ENCODE results near the gene LIPF. TPM values are rescaled to one million over a fixed set of nuclear protein-coding genes. Genes with fewer than 3 reads are reported as not detected.
A peak's percentile ranks its signal among the peaks of the same experiment; 100 is the strongest.
"Not testable (repeated sequence)": the region's sequence is repeated elsewhere in the genome, so short reads cannot be mapped to it uniquely, and the experiment has no call there.

LIPF gene, protein sequence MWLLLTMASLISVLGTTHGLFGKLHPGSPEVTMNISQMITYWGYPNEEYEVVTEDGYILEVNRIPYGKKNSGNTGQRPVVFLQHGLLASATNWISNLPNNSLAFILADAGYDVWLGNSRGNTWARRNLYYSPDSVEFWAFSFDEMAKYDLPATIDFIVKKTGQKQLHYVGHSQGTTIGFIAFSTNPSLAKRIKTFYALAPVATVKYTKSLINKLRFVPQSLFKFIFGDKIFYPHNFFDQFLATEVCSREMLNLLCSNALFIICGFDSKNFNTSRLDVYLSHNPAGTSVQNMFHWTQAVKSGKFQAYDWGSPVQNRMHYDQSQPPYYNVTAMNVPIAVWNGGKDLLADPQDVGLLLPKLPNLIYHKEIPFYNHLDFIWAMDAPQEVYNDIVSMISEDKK
- not detected in 2 replicates for total RNA-seq (2014; rRNA removed; shearing (Covaris generic))

- DNase-seq (ENCODE audit: low read depth) = no peak
Measured at GRCh38 chr10:88664142-88664541, at the start of gene LIPF. TSS of gene LIPF (plus strand) at chr10:88664442. CDS start at chr10:88667298, 2,856 bp downstream.

DNA sequence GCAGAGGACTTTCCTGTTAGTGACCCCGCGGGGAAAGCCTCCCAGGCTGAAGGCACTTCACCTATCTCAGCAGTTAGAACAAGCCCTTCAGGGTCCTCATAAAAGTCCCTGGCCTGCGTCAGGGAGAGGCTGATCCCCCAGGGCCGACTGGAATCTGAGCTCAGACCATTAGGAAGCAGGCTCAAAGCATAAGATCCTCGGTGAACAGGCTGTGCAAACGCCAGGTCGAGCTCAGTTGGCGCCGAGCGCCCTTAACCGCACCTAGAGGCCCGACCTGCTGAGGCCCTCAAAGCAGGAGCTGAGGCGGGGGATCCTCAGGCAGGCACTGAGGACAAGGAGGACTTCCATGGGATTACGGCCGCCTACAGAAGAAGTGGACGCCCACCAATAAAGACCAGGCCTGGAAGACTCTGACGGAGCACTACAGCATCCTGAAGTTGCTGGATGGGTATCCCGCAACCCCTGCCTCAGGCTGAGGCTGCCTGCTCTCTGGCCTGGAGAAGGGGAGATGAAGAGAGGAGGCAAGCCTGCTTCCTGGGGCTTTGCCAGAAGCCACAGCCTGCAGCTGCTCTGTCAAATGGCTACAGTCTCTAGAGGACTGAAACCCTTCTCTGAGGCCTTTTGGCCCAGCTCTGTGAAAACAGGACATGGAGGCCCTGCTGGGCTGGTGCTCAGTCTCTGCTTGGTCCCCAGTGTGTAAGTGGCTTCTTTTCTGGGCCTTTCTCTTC lies 47.8 kb upstream of the LIPF start:
- DNase-seq (ENCODE audit: low read depth) = no peak

- DNase-seq (ENCODE audit: low read depth) = no peak
Measured at GRCh38 chr10:88617772-88618300, 46.4 kb upstream of the LIPF start.

GRCh38 chr10:88618496-88618895 lies 45.7 kb upstream of the LIPF start:
- no peak for DNase-seq (ENCODE audit: low read depth)

GRCh38 chr10:88620441-88620840 lies 43.8 kb upstream of the LIPF start:
- no peak for DNase-seq (ENCODE audit: low read depth)

DNA sequence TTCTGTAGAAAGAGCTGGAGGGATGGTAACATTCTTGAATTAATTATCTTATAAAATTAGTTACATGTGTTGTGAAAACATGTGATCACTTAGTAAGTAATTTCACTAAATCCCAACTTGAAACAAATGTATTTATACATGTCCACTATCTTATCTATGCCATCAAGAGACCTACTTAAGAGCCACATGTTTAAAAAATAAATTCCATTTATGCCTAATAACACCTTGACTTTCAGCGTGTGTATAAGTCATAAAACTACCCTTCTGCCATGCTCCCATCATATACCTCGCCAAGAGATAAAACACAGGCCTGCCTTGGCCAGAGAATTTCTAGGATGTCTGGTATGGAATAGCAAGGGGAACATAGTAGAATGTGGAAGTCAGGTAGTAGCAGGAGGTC lies 40.4 kb upstream of the LIPF start:
- no peak for DNase-seq (ENCODE audit: low read depth)

DNA sequence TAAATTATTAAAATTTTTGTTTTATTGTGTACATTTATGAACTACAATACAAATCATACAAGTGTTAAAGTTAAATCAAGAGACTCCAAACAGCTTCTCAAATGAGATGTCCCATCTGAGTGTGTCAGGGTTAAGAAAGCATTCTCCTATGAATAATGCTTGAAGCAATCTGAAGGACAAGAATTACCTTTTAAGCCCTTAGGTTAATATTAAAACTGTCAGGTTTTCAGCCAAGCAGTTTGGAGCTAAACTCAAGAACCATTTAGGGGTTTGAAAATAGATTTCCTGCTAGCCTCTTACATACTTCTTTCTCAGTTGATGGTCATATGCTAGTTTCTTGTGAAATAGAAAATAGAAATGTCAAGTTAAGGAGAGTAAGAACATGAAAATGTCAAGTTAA lies 39.4 kb upstream of the LIPF start:
- DNase-seq (ENCODE audit: low read depth) = no peak

DNA sequence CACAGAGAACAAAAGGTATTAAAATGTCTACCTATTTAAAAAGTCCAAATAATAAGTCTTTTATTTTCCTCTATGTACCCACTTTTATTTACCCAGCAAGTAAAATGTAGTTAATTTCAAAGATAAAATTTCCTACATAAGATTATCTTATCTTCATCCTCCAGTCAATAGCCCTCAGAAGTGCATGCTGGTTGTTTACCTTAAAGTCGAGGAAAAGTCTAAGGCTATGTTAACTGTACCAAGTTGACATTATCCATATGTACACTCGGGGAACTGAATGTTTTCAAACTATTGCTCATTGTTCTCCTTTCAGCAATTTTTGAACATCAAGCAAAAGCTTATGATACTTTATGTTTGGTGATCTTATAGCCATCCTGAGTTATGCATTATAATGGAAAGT lies 24.1 kb upstream of the LIPF start:
- no peak for DNase-seq (ENCODE audit: low read depth)

- DNase-seq (ENCODE audit: low read depth) = no peak
Measured at GRCh38 chr10:88642209-88642608, 22.0 kb upstream of the LIPF start.

- DNase-seq (ENCODE audit: low read depth) = no peak
Measured at GRCh38 chr10:88642963-88643362, 21.3 kb upstream of the LIPF start.

- DNase-seq (ENCODE audit: low read depth) = no peak
Measured at GRCh38 chr10:88647061-88647615, 17.1 kb upstream of the LIPF start.

DNA sequence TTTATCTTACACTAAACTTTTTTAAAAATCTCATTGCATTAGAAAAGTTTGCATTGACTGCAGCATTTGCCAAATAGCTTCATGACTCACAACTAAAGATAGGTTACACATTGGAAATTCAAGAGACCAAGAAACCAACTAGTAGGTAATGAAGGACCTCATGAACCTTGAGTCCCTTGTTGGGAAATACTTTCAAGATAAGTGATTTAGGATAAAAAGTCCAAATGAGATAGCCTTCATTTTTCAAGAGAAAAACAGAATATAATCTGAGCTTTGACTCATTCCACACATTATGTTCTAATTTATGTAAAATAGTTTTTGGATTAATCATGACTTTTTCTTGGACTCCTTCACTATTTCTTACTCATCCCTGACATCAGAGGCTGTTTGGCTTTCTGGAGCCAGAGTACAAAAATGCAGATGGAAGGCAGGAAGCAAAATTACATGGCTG lies 13.1 kb upstream of the LIPF start:
- DNase-seq (ENCODE audit: low read depth) = peak; percentile 61

DNA sequence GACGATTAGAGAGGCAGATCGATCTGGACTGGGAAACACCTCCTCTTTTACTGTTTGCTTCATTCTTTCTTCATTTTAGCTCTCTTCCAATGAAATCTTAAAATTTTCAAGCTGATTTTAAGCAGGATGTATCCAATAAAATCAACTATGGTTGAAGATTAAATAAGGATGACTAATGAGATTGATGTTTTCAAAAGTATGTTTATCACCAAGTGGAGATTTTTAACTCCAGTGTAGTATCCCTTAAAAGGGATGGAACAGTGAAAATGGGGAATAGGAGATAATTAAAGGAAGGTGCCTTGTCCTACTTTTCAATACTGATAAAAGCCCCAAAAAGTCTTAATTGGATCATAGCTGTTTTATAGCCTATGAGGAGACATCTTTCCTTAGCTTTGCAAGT lies 11.6 kb upstream of the LIPF start:
- no peak for DNase-seq (ENCODE audit: low read depth)

DNA sequence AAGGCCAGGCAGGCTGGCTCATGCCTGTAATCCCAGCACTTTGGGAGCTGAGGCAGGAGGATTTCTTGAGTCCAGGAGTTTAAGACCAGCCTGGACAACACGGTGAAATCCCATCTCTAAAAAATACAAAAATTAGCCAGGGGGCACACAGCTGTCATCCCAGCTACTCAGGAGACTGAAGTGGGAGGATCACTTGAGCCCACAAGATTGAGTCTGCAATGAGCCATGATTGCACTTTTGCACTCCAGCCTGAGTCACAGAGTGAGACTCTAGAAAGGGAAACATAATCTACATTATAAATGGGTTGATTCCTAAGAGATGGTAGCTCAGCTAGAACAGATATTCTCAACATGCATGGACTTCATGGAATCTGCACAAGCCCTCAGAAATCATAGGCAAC lies 6.3 kb upstream of the LIPF start:
- peak; percentile 70 for DNase-seq (ENCODE audit: low read depth)

DNA sequence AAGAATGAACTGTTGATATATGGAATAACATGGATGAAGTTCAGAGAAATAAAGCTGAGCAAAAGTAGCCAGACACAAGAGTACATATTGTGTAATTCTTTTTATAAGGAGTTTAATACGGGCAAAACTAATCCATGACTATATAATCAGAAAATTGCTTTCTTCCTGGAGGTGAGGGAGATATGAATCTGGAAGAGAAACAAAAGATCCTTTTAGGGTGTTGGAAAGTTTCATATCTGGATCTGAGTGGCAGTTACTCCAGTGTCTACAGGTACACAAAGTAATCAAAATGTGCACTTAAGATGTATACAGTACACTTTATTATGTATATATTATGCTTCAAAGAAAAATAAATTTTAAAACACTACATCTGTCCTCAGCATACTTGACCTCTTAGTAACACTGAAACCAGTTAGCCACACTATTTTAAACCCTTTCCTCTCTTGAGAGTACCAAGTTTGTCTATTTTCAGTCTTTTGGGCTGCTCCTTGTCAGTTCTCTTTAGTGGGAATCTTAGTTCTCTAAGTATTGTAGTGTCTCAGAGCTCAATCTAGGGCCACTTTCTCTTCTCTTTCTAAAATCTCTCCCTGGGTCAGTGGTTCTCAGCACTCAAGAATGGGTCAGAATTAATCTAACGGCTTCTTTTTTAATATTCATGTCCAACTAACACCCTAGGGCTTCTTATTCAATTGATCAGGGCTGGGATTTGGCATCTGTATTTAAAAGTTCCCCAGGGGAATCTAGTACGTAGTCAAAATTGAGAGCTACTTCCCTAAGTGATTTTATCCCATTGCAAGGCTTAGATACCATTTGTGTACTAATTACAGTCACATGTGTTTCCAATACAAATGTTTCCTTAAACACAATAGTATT lies 4.3 kb upstream of the LIPF start:
- DNase-seq (ENCODE audit: low read depth) = no peak

DNA sequence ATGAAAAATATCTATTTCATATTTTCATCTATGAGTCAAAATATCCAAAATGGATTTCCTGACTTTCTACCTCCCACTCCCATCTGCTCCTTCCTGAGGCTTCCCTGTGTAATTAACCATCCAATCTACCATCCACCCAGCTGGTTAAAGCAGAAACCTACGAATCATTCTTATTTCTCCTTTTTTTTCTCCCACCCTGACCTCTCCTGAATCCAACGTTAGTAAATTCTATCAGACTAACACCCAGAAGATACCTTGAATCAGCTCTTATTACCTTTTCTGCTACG lies 3.7 kb upstream of the LIPF start:
- DNase-seq (ENCODE audit: low read depth) = no peak

GRCh38 chr10:88661018-88661417 lies 3.2 kb upstream of the LIPF start:
- no peak for DNase-seq (ENCODE audit: low read depth)

DNA sequence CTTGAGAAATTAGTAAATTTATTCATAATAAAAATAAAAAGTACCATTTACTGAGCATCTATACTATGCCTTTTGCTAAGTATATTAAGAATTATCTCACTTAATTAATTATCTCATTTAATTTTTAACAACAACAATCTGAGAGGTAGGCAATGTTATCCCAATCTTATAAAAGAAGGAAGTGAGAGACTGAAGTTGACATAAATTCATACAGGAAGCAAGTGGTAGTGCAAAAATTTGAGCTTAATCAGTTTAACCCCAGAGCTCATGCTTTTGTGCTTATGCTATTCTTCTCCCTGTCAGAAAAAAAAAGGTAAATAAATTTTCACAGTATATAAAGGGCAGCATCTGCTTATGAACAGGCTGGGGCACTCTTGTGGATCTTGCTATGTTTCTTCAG lies 2.7 kb upstream of the LIPF start:
- no peak for DNase-seq (ENCODE audit: low read depth)

- DNase-seq (ENCODE audit: low read depth) = not testable (repeated sequence)
Measured at GRCh38 chr10:88663153-88663552, 1.1 kb upstream of the LIPF start.

- DNase-seq (ENCODE audit: low read depth) = no peak
Measured at GRCh38 chr10:88668465-88668864, 4.2 kb downstream of the LIPF start.

- DNase-seq (ENCODE audit: low read depth) = no peak
Measured at GRCh38 chr10:88670497-88670896, 6.3 kb downstream of the LIPF start.

GRCh38 chr10:88672041-88672440 lies 7.8 kb downstream of the LIPF start:
- DNase-seq (ENCODE audit: low read depth) = peak; percentile 15

Data from Daoy (cell line).